Measurements from ENCODE around the gene ACSBG1.

ACSBG1 gene

DNA sequence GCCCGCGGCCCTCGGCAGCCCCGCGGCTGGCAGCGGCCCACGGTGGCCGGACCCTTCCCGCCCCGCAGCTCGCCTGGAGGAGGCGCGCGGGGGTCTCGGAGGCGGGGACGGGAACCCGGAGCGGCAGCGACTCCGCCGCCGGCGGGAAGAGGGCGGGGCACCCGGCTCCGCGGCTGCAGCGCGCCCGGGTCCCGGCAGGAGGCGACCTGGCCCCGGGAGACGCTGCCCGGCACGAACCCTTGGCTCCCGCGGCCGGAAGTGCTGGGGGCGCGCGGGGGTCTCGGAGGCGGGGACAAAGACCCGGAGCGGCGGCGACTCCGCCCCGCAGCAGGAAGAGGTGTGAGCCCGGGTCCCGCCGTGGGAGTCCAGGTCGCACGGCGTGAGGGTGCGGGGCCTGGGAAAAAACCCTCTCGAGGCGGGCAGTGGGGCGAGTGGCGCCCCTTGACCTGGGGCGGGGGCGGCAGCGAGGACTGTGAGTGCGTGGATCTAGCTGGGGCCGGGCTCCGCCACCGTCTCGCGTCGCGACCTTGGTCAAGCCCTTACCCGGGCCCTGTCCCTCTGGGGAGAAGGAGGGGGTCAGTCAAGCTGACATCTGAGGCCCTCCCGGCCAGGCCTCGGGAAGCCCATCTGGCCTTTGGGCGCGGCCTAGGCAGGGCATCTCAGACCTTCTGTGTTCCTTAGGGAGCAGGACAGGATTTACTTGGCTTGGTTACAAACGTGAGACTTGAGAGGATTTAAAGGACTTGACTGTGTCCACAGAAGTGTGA, 102.9 kb downstream of the ACSBG1 start, which contains the start of gene CIB2:
Gene CIB2 (minus strand): TSS at position 151 of the 767 bp plus-strand sequence. CDS start 230 bp downstream, outside the sequence.
- DNase-seq (ENCODE audit: low spot score) = peak; percentile 74
- Histone ChIP-seq H3K4me3 (peak within 1 kb of the TSS; percentile 83), H3K27ac (peak within 1 kb of the TSS; percentile 75 to 82)
- peak; percentile 91 for TF ChIP-seq CTCF (IDR thresholded peaks at IDR 0.05)

- Histone ChIP-seq H3K4me3 (peak overlapping the region; percentile 83), H3K27ac (peak overlapping the region; percentile 75 to 82)
- DNase-seq (ENCODE audit: low spot score) = no peak
- no peak for TF ChIP-seq CTCF (IDR thresholded peaks at IDR 0.05)
Observed at GRCh38 chr15:78130466-78131294, 103.7 kb downstream of the ACSBG1 start.

- Histone ChIP-seq H3K4me3 (no peak overlapping the region), H3K27ac (no peak overlapping the region)
- no peak for TF ChIP-seq CTCF (IDR thresholded peaks at IDR 0.05)
- DNase-seq (ENCODE audit: low spot score) = no peak
Observed at GRCh38 chr15:78129751-78130287, 104.5 kb downstream of the ACSBG1 start.

DNA sequence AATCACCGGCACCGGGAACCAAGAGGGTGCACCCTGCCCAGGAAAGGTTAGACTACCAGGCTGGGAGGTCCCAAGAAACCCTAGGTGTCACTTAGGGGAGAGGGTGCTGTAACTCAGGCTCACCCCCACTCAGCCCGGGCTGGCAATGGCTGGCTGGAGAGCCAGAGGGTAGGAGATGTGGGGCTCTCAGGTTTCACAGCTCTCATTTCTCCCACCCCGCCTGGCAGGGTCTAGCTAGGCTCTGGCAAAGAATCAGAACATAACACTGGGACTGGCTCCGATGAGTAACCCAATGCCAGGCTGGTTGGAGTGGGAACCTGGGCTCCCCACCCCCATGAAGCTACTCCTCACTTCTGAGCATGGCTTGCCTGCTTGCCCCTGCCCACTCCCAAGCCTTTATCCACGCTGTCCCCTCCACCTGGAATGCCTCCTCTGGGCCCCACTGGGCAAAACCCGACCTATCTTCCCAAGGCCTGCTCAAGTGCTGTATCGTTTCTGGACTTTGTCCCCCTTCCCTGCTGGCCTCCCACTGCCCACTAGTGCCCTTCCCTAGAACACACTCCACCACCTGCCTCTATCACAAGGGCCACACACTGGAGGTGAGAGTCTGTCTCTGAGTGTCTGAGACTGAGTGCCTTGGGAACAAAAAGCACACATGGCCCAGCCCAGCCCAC, 105.2 kb downstream of the ACSBG1 start:
- H3K4me3 ChIP-seq = no peak overlapping the region
- H3K27ac ChIP-seq = peak overlapping the region in 1 of 2 donors; percentile 11
- no peak for DNase-seq (ENCODE audit: low spot score)
- TF ChIP-seq CTCF (IDR thresholded peaks at IDR 0.05) = no peak

DNA sequence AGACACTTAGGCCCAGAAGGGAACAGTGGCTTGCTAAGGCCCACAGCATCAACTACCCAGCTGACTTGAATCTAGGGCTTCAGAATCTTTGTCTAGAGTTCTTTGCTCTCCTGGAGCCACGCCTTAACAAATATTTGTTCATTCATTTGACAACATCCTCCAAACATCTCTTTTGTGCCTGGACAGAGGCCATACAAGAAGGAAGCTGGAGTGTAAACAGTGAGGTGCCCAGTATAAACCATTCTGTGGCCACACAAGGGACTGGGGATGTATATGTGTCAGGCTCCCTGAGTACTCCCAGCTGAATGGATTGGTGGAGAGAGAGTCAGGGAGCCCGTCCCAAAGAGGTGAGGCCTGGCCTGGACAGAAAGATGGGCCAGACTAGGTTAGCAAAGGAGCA, 106.5 kb downstream of the ACSBG1 start:
- Histone ChIP-seq H3K27ac (no peak overlapping the region), H3K4me3 (no peak overlapping the region)
- no peak for DNase-seq (ENCODE audit: low spot score)
- no peak for TF ChIP-seq CTCF (IDR thresholded peaks at IDR 0.05)

DNA sequence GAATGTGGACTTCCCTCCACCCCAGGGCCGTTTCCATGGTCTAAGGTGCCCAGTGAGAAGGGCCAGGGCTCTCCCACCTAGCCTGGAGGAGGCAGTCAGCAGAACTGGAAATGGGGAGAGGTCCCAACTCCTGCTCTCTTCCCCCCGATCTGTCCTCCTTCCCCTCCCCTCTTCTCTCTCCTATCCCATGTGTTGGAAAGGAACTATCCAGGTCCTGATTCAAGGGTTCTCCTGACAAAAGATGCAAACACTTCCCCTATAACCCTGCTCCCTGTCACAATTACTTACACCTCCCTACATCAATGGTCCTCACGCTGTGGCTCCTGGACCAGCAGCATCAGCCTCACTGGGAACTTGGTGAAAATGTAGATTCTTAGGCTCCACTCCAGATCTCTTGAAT, 109.1 kb downstream of the ACSBG1 start:
- no peak for TF ChIP-seq CTCF (IDR thresholded peaks at IDR 0.05)
- H3K4me3 ChIP-seq = no peak overlapping the region

More for the DNA sequence above, 109.1 kb downstream of the ACSBG1 start:
- no peak for DNase-seq (ENCODE audit: low spot score)
- no peak overlapping the region for H3K27ac ChIP-seq

Data from coronary artery (tissue), 2 donors.